ENCODE measurements around the gene SLCO4A1. TPM values are rescaled to one million over a fixed set of nuclear protein-coding genes. Genes with fewer than 3 reads are reported as not detected.

The SLCO4A1 gene
- total and polyA plus RNA-seq, 9 of the 15 experiments (the other 6 are each of a cell fraction or from before 2014, with no cell fraction given): 1.6 to 21.9 (median 12.8) TPM

- no peak for TF ChIP-seq ZNF395 (CRISPR knock-in tag; IDR thresholded peaks at IDR 0.05)
- no peak for TF ChIP-seq ZNF584 (CRISPR knock-in tag; IDR thresholded peaks at IDR 0.05; ENCODE audit: low read depth)
- TF ChIP-seq POU5F1 (IDR thresholded peaks at IDR 0.05; ENCODE audit: borderline replicate concordance, low read depth, low read length, partially characterized antibody): no peak
- peak; percentile 80 for TF ChIP-seq ZBTB2 (IDR thresholded peaks at IDR 0.05)
- no peak for TF ChIP-seq BRF2 (IDR thresholded peaks at IDR 0.05; ENCODE audit: borderline replicate concordance, insufficient read depth, insufficient read length)
- no peak for TF ChIP-seq FUS (optimal IDR thresholded peaks at IDR 0.05; ENCODE audit: low read depth, low read length)
- no peak for TF ChIP-seq ETS2 (tag; IDR thresholded peaks at IDR 0.05; ENCODE audit: borderline replicate concordance, poor library complexity, severe bottlenecking)
- TF ChIP-seq NR0B1 (IDR thresholded peaks at IDR 0.05; ENCODE audit: partially characterized antibody): no peak
- no peak for TF ChIP-seq NFIX (CRISPR knock-in tag; IDR thresholded peaks at IDR 0.05; ENCODE audit: low read depth)
- TF ChIP-seq GTF3C2 (IDR thresholded peaks at IDR 0.05; ENCODE audit: borderline replicate concordance, extremely low read depth, insufficient read length): no peak
- TF ChIP-seq HNRNPK (IDR thresholded peaks at IDR 0.05; ENCODE audit: low read depth, low read length, poor library complexity, severe bottlenecking): no peak
- TF ChIP-seq MCM2 (IDR thresholded peaks at IDR 0.05; ENCODE audit: low read depth): no peak
- no peak for TF ChIP-seq ZZZ3 (IDR thresholded peaks at IDR 0.05)
- TF ChIP-seq ZNF41 (CRISPR knock-in tag; conservative IDR thresholded peaks at IDR 0.05): no peak
- peak; percentile 70 for TF ChIP-seq DACH1 (IDR thresholded peaks at IDR 0.05; ENCODE audit: partially characterized antibody)
- TF ChIP-seq HNRNPLL (IDR thresholded peaks at IDR 0.05; ENCODE audit: low read depth, low read length, poor library complexity, severe bottlenecking): no peak
- TF ChIP-seq E2F4 (CRISPR knock-in tag; IDR thresholded peaks at IDR 0.05; ENCODE audit: low read depth): no peak
Observed at GRCh38 chr20:62598761-62599194, 43.5 kb upstream of the SLCO4A1 start (continued).

All from K562 (cell line).